Activated T-helper 1 cell treated with anti-CD3 and anti-CD28 coated beads, Interleukin-2, amount 50 U/mL, for 16 hours (primary cell): Measurements from ENCODE around the gene SLC37A3.
"Not testable (repeated sequence)": the region's sequence is repeated elsewhere in the genome, so short reads cannot be mapped to it uniquely, and the experiment has no call there.

Source experiments
- DNase-seq, 2 donors: peaks; one replicate each; pipeline ENCODE4 v3.0.0-alpha.2; 2020; ENCODE audit warnings: low read depth in 1 of 2, low spot score in 1 of 2

SLC37A3 gene

GRCh38 chr7:140397784-140398750 lies at the start of gene SLC37A3:
Gene SLC37A3 (minus strand): TSS chr7:140398530. CDS start chr7:140382526, 16,004 bp downstream.
- DNase-seq, result peak; percentile 69 to 77

- no peak for DNase-seq
These were observed 49.5 kb upstream of the SLC37A3 start for GRCh38 chr7:140447841-140448240.

GRCh38 chr7:140446467-140446866 lies 48.1 kb upstream of the SLC37A3 start:
- DNase-seq, result no peak

GRCh38 chr7:140441519-140441918 lies 43.2 kb upstream of the SLC37A3 start:
- DNase-seq, result no peak

GRCh38 chr7:140440593-140440992 lies 42.3 kb upstream of the SLC37A3 start:
- DNase-seq, result no peak

- no peak for DNase-seq
These were observed 41.0 kb upstream of the SLC37A3 start for GRCh38 chr7:140439359-140439758.

GRCh38 chr7:140435252-140435895 lies 37.0 kb upstream of the SLC37A3 start:
- no peak for DNase-seq

GRCh38 chr7:140433396-140433795 lies 35.1 kb upstream of the SLC37A3 start:
- DNase-seq, result no peak

GRCh38 chr7:140426130-140426529 lies 27.8 kb upstream of the SLC37A3 start:
- DNase-seq, result no peak

- DNase-seq, result no peak
These were observed 27.4 kb upstream of the SLC37A3 start for GRCh38 chr7:140425718-140426117.

- no peak for DNase-seq
These were observed 25.2 kb upstream of the SLC37A3 start for GRCh38 chr7:140423501-140423900.

GRCh38 chr7:140421521-140421920 lies 23.2 kb upstream of the SLC37A3 start:
- DNase-seq, result no peak

- DNase-seq, result no peak
These were observed 20.3 kb upstream of the SLC37A3 start for GRCh38 chr7:140418653-140419052.

- DNase-seq, result not testable (repeated sequence)
These were observed 19.8 kb upstream of the SLC37A3 start for GRCh38 chr7:140418156-140418472.

- no peak for DNase-seq
These were observed 19.3 kb upstream of the SLC37A3 start for GRCh38 chr7:140417456-140418155.

GRCh38 chr7:140416560-140416959 lies 18.2 kb upstream of the SLC37A3 start:
- DNase-seq, result no peak

GRCh38 chr7:140415816-140416215 lies 17.5 kb upstream of the SLC37A3 start:
- DNase-seq, result not testable (repeated sequence)

- DNase-seq, result no peak
These were observed 17.0 kb upstream of the SLC37A3 start for GRCh38 chr7:140415361-140415760.

- DNase-seq, result no peak
These were observed 6.3 kb upstream of the SLC37A3 start for GRCh38 chr7:140404565-140405065.

- peak; percentile 23 for DNase-seq
These were observed 5.7 kb upstream of the SLC37A3 start, which contains the start of gene RAB19 for GRCh38 chr7:140403878-140404564. Gene RAB19 (plus strand): TSS chr7:140404058. CDS start chr7:140407647, 3,589 bp downstream.
